A673 (cell line): ENCODE measurements around the gene GRAMD2B.

ENCODE experiments used
- EZH2 ChIP-seq: fragments of 200-600 bp; sonication (generic); IDR thresholded peaks from 2 replicates; pipeline ENCODE4 v1.6.1; 2017; ENCODE audit warnings: borderline replicate concordance, low read depth, mild to moderate bottlenecking, mixed read lengths, antibody characterized with exemption, low read length; ENCODE audit not compliant: poor library complexity, severe bottlenecking
- TF ChIP-seq, protein P1 (sequence below): fragments of 300-800, 200-600 bp; sonication (generic); conservative IDR thresholded peaks from 2 replicates; pipeline ENCODE4 v1.5.1; 2017; ENCODE audit warnings: low read depth, mild to moderate bottlenecking, antibody characterized with exemption, low read length, moderate library complexity, mixed read lengths

DNA sequence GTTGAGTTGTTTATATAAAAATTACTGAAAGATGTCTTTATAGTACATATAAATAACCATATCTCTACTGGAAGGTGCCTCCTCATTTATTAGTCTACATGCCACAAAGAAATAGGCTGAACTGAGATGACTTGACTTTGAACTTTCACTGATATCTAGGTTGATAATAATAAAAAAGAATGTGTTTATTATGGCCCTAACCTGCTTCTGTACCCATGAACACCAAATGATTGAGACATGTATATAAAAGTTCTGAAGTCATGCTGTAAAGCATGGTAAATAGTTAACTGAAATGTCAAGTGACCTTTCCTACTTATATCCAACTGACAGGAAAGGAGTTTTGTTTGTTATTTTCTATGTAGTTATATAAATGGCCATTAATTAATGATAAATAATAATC is 33.2 kb upstream of the GRAMD2B start:
- no peak for TF ChIP-seq EZH2
- TF ChIP-seq, protein P1, sequence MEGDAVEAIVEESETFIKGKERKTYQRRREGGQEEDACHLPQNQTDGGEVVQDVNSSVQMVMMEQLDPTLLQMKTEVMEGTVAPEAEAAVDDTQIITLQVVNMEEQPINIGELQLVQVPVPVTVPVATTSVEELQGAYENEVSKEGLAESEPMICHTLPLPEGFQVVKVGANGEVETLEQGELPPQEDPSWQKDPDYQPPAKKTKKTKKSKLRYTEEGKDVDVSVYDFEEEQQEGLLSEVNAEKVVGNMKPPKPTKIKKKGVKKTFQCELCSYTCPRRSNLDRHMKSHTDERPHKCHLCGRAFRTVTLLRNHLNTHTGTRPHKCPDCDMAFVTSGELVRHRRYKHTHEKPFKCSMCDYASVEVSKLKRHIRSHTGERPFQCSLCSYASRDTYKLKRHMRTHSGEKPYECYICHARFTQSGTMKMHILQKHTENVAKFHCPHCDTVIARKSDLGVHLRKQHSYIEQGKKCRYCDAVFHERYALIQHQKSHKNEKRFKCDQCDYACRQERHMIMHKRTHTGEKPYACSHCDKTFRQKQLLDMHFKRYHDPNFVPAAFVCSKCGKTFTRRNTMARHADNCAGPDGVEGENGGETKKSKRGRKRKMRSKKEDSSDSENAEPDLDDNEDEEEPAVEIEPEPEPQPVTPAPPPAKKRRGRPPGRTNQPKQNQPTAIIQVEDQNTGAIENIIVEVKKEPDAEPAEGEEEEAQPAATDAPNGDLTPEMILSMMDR, result no peak
